ENCODE results near the gene AGPAT3.

DNA sequence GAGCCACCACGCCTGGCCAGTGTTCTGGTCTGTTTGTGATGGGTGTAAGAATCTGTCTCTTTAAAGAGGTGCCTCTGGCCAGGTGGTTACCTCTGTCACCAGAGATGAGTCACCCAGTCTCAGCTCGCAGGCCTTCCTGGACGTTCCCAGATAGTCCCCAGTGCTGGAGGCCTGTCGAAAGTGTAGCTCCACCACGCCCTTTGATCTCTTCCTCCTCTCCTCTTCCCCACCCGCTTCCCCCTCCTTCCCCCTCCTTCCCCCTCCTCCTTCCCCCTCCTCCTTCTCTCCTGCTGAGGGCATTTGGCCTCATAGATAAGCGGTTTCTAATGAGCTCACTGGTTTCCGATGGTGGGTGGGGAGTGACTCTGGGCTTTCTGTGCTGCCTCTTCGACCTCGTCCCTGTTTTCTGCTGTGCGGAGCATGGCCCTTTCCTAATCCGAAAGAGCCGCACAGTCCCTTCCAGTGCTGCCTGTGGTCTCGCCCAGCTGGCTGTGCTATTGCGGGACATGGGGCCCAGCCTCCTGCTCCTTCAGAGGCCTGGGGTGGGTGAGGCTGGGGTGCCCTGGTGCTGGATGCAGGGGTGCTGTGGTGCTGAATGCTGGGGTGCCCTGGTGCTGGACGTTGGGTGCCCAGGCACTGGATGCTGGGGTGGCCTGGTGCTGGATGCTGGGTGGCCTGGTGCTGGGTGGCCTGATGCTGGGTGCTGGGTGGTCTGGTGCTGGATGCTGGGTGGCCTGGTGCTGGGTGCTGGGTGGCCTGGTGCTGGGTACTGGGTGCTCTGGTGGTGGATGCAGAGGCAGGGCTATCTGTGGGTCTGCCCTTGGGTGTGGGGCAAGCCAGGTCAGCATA is 19.2 kb downstream of the AGPAT3 start:
- TF ChIP-seq, protein P1, sequence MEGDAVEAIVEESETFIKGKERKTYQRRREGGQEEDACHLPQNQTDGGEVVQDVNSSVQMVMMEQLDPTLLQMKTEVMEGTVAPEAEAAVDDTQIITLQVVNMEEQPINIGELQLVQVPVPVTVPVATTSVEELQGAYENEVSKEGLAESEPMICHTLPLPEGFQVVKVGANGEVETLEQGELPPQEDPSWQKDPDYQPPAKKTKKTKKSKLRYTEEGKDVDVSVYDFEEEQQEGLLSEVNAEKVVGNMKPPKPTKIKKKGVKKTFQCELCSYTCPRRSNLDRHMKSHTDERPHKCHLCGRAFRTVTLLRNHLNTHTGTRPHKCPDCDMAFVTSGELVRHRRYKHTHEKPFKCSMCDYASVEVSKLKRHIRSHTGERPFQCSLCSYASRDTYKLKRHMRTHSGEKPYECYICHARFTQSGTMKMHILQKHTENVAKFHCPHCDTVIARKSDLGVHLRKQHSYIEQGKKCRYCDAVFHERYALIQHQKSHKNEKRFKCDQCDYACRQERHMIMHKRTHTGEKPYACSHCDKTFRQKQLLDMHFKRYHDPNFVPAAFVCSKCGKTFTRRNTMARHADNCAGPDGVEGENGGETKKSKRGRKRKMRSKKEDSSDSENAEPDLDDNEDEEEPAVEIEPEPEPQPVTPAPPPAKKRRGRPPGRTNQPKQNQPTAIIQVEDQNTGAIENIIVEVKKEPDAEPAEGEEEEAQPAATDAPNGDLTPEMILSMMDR (IDR thresholded peaks at IDR 0.05; ENCODE audit: low read depth, low read length, poor library complexity, severe bottlenecking), result no peak
- no peak for TF ChIP-seq EZH2phosphoT487 (IDR thresholded peaks at IDR 0.05; ENCODE audit: borderline replicate concordance, low read length)
